GM10248 (cell line): ENCODE measurements around the gene PPP1R9A.

Source experiments
- CTCF ChIA-PET: fragments of 300-600 bp; sonication (Branson Sonifier 250); formaldehyde crosslinking; extraction: SDS; loops from one replicate; lab custom pipeline; 2021; ENCODE audit warnings: antibody characterized with exemption; lab: Yijun Ruan, JAX
- POLR2A ChIA-PET: fragments of 350-650 bp; sonication (Branson Sonifier 250); formaldehyde crosslinking; extraction: SDS; loops from one replicate; lab custom pipeline; 2020; ENCODE audit warnings: antibody characterized with exemption; lab: Yijun Ruan, JAX
- DNase-seq: peaks from one replicate; pipeline ENCODE4 v3.0.0; 2012; ENCODE audit errors: extremely low spot score
- TF ChIP-seq, protein P1 (sequence below): IDR thresholded peaks from 2 replicates; pipeline ENCODE4 v1.5.1; 2012; ENCODE audit warnings: mild to moderate bottlenecking, low read depth; ENCODE audit errors: extremely low read depth, missing control alignments, control extremely low read depth

Gene PPP1R9A

DNA sequence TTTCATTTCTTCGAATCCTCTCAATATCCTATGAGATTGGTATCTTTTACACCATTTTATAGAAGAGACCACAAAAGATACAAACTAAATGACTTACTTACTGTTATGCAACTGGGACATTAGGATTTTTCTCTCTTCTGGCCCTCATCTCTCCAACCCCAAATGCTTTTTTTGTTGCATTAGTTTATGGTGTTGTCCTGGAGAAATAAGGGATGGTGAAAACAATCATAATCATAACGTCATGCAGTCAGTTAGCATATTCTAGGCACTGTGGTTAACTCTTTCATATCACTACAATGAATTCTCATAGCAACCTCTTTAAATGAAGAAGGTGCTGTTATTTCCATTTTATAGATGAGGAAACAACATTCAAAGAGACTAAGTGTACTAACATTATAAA is 312.3 kb downstream of the PPP1R9A start:
- CTCF ChIA-PET, result no interaction called here
- no peak for DNase-seq
- TF ChIP-seq, protein P1, sequence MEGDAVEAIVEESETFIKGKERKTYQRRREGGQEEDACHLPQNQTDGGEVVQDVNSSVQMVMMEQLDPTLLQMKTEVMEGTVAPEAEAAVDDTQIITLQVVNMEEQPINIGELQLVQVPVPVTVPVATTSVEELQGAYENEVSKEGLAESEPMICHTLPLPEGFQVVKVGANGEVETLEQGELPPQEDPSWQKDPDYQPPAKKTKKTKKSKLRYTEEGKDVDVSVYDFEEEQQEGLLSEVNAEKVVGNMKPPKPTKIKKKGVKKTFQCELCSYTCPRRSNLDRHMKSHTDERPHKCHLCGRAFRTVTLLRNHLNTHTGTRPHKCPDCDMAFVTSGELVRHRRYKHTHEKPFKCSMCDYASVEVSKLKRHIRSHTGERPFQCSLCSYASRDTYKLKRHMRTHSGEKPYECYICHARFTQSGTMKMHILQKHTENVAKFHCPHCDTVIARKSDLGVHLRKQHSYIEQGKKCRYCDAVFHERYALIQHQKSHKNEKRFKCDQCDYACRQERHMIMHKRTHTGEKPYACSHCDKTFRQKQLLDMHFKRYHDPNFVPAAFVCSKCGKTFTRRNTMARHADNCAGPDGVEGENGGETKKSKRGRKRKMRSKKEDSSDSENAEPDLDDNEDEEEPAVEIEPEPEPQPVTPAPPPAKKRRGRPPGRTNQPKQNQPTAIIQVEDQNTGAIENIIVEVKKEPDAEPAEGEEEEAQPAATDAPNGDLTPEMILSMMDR, result no peak
- POLR2A ChIA-PET, result no interaction called here

DNA sequence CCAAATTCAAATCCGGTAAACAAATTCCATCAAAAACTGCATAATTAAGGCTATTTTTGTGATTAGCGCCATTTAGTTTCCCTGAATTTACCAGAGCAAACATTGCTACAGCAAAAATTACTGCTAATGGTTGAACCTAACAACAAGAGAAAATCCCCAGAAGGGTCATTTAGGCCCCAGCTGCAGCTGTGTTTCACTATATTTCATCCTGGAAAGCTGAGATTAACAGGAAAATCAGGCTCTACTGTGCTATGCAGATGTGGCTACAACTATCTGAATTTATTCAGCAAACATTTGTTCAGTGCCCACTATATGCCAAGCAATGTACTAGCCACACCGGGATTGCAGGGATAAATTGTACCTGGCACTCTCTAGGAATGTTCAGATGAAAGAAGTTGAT is 312.9 kb downstream of the PPP1R9A start:
- POLR2A ChIA-PET, result no interaction called here
- DNase-seq, result no peak
- TF ChIP-seq, protein P1, result no peak
- CTCF ChIA-PET, result no interaction called here

DNA sequence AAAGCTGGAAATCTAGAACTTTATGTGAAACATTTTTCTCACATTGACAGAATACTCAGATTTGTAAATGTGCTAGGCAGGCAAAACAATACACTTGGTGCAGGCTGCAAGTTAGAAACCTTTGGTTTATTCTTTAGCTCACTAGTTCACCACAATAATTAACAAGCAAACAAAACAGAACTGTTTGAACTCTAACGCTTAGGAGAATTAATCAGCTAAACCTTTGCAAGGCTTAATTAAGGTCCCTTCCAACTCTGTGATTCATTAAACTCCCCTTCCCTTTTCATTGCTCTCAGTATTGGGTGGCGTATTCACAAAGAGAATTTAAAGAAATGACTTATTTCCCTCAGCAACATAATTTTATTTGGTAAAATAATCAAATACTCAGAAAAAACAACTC is 317.9 kb downstream of the PPP1R9A start:
- ChIA-PET POLR2A (no interaction called here), CTCF (interaction anchor here (1.3 kb wide), 1 partner anchor 13 kb away, joined by 3 read pairs; no protein-coding TSS in a partner anchor)
- DNase-seq, result no peak
- TF ChIP-seq, protein P1, result no peak

DNA sequence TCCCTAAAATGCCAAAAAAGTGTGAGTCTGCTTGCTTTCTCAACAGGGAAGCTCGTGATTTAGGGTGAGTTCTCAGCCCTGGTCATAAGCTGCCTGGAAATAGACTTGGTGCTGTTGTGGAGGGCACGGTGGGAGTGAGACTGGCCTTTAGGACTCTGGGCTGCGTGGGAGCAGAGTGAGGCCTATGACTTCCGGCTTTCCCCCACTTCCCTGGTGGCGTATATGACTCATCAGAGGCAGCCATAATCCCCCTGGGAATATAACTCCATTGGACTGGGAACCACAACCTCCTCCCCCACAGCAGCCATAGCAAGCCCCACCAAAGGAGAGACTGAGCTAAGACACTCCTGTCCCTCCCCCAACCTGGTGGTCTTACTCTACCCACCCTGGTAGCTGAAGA is 321.9 kb downstream of the PPP1R9A start:
- CTCF ChIA-PET, result interaction anchor here (0.8 kb wide), 1 partner anchor 19 kb away, joined by 3 read pairs; no protein-coding TSS in a partner anchor
- no peak for DNase-seq
- POLR2A ChIA-PET, result no interaction called here
- TF ChIP-seq, protein P1, result no peak

DNA sequence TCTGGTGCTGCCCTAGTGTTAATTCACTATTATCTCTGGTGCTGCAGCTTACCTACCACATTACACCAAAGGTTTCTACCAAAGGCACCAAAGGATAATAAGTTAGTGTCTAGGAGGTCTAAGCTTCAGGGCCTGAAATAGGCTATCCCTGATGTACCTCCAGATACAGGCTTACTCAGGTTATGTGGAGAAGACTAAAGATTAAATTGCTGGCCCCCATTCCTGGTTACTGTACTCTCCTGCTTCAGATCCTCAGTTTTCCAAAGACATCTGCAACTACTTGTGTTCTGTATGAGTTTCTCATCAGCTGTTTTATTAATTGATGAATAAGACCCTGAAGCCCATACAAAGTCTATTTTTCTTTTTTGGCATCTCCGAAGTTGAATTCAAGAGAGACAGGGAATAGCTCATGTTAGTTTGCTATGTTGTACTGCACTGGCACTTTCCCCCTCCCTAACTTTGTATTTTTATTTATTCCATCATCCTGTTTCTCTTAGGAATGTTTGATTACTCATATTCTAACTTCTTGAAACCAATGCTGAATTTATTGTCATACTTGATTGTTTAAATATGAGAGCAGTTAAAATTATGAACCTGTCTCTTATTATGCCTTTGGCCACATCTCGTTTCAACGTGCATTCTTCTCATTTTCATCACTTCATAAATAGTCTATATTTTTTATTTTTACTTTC is 331.0 kb downstream of the PPP1R9A start:
- DNase-seq, result no peak
- TF ChIP-seq, protein P1, result no peak
- ChIA-PET POLR2A (no interaction called here), CTCF (interaction anchor here (1.0 kb wide), 2 partner anchors 12 to 13 kb away, joined by 3 to 5 read pairs; no protein-coding TSS in a partner anchor)

DNA sequence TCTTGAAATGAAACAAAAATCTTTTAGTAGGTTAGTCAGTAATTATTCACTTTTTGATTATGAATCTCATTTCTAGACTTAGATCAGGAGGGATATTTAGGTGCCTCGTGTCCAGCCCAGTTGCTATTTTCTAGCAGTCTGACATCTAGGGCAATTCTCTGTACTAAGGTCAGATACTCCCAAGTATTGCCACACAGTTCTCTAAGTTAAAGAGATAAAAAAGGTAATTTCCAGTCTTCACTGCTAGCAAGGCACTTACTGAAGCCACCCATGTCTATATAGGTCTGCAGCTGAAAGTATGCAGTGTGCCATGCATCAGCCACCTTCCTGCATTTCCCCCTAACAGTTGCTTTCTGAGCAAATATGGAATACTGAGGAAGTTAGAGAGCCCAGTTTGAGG is 333.5 kb downstream of the PPP1R9A start:
- CTCF ChIA-PET, result no interaction called here
- TF ChIP-seq, protein P1, result no peak
- DNase-seq, result no peak
- POLR2A ChIA-PET, result no interaction called here
